ENCODE data around the gene HSPB2.

HSPB2 gene

GRCh38 chr11:111949519-111950426 is 37.2 kb downstream of the HSPB2 start:
- no peak for DNase-seq (ENCODE audit: low spot score)
- TF ChIP-seq CTCF (IDR thresholded peaks at IDR 0.05; ENCODE audit: extremely low read depth, insufficient read depth, missing control alignments) = no peak
- in situ Hi-C loops (cut with MboI; ENCODE audit: low pct_unique_long_range_greater_than_20kb, low sequenced_read_pairs, unreplicated experiment) = no loop called here

DNA sequence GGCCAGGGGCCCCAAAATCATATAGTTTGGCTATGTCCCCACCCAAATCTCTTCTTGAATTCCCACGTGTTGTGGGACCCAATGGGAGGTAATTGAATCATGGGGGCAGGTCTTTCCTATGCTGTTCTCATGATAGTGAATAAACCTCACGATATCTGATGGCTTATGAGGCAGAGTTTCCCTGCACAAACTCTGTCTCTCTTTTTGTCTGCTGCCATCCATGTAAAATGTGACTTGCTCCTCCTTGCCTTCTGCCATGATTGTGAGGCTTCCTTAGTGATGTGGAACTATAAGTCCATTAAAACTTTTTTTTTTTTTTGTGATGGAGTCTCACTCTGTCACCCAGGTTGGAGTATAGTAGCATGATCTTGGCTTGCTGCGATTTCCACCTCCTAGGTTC is 39.0 kb downstream of the HSPB2 start:
- TF ChIP-seq CTCF (IDR thresholded peaks at IDR 0.05; ENCODE audit: extremely low read depth, insufficient read depth, missing control alignments) = no peak
- no peak for DNase-seq (ENCODE audit: low spot score)
- in situ Hi-C loops (cut with MboI; ENCODE audit: low pct_unique_long_range_greater_than_20kb, low sequenced_read_pairs, unreplicated experiment) = no loop called here

DNA sequence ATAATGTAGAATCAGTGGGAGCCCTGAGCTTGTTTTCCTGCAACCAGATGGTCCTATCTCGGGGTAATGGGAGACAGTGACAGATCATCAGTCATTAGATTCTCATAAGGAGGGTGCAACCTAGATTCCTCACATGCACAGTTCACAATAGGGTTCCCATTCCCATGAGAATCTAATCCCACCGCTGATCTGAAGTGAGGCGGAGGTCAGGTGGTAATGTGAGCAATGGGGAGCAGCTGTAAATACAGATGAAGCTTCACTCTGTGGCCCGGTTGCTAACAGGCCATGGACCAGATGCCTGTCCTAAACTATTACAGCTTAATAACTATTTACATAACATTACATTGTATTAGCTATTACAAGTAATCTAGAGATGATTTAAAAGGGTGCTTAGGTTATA is 41.6 kb downstream of the HSPB2 start:
- in situ Hi-C loops (cut with MboI; ENCODE audit: low pct_unique_long_range_greater_than_20kb, low sequenced_read_pairs, unreplicated experiment) = no loop called here
- TF ChIP-seq CTCF (IDR thresholded peaks at IDR 0.05; ENCODE audit: extremely low read depth, insufficient read depth, missing control alignments) = no peak

GRCh38 chr11:111957663-111958444 is 45.3 kb downstream of the HSPB2 start:
- no peak for DNase-seq (ENCODE audit: low spot score)
- TF ChIP-seq CTCF (IDR thresholded peaks at IDR 0.05; ENCODE audit: extremely low read depth, insufficient read depth, missing control alignments) = no peak
- in situ Hi-C loops (cut with MboI; ENCODE audit: low pct_unique_long_range_greater_than_20kb, low sequenced_read_pairs, unreplicated experiment) = no loop called here

More for the DNA sequence above, 41.6 kb downstream of the HSPB2 start:
- DNase-seq (ENCODE audit: low spot score) = no peak

- in situ Hi-C loops (cut with MboI; ENCODE audit: low pct_unique_long_range_greater_than_20kb, low sequenced_read_pairs, unreplicated experiment) = no loop called here
- no peak for TF ChIP-seq CTCF (IDR thresholded peaks at IDR 0.05; ENCODE audit: extremely low read depth, insufficient read depth, missing control alignments)
- DNase-seq (ENCODE audit: low spot score) = no peak
Observed at GRCh38 chr11:111960916-111961315, 48.4 kb downstream of the HSPB2 start.

GRCh38 chr11:111961389-111962300 is 49.1 kb downstream of the HSPB2 start:
- TF ChIP-seq CTCF (IDR thresholded peaks at IDR 0.05; ENCODE audit: extremely low read depth, insufficient read depth, missing control alignments) = no peak
- no peak for DNase-seq (ENCODE audit: low spot score)
- in situ Hi-C loops (cut with MboI; ENCODE audit: low pct_unique_long_range_greater_than_20kb, low sequenced_read_pairs, unreplicated experiment) = no loop called here
